ENCODE measurements around the gene IGF2. TPM values are rescaled to one million over a fixed set of nuclear protein-coding genes. Genes with fewer than 3 reads are reported as not detected.

The IGF2 gene
- polyA plus RNA-seq, 1 donor from 2014 or later = not detected

GRCh38 chr11:2165571-2165970 is 26.4 kb upstream of the IGF2 start:
- Histone ChIP-seq H3K27ac (ENCODE audit: low read length) (no peak overlapping the region), H4K20me1 (ENCODE audit: insufficient read depth) (no peaks in the 10 kb centered on the region), H3K9me2 (ENCODE audit: insufficient read depth, low read length) (no peaks in the 10 kb centered on the region), H3K27me3 (ENCODE audit: insufficient read depth, low read depth, low read length) (no peaks in the 10 kb centered on the region), H3K4me2 (ENCODE audit: low read length) (no peak overlapping the region), H3K9ac (ENCODE audit: low read length) (no peak overlapping the region), H2AFZ (ENCODE audit: low read depth, low read length) (no peak overlapping the region), H3K36me3 (ENCODE audit: insufficient read depth, low read length) (no peaks in the 10 kb centered on the region), H3K79me2 (replicated peaks; ENCODE audit: insufficient read depth, low read length) (no peaks in the 10 kb centered on the region), H3K4me3 (ENCODE audit: low read length) (no peak overlapping the region), H3K9me3 (ENCODE audit: low read length) (no peaks in the 10 kb centered on the region), H3F3A (ENCODE audit: insufficient read depth, low read length, poor library complexity, severe bottlenecking) (no peaks in the 10 kb centered on the region)
- TF ChIP-seq SMC3 (conservative IDR thresholded peaks at IDR 0.05; ENCODE audit: poor library complexity) (no peak), RAD21 (conservative IDR thresholded peaks at IDR 0.05) (no peak), MXI1 (conservative IDR thresholded peaks at IDR 0.05; ENCODE audit: poor library complexity, severe bottlenecking) (no peak), EZH2 (IDR thresholded peaks at IDR 0.05; ENCODE audit: borderline replicate concordance, insufficient read depth, low read length, poor library complexity, severe bottlenecking) (no peak), EP300 (conservative IDR thresholded peaks at IDR 0.05; ENCODE audit: poor library complexity, severe bottlenecking) (no peak), POLR2AphosphoS5 (IDR thresholded peaks at IDR 0.05) (no peak), CTCF (IDR thresholded peaks at IDR 0.05; ENCODE audit: poor library complexity, severe bottlenecking) (no peak)

GRCh38 chr11:2164861-2165555 is 25.8 kb upstream of the IGF2 start:
- Histone ChIP-seq H3K4me3 (ENCODE audit: low read length) (no peak overlapping the region), H3K9me2 (ENCODE audit: insufficient read depth, low read length) (no peaks in the 10 kb centered on the region), H3K27ac (ENCODE audit: low read length) (no peak overlapping the region), H3K27me3 (ENCODE audit: insufficient read depth, low read depth, low read length) (no peaks in the 10 kb centered on the region), H3K36me3 (ENCODE audit: insufficient read depth, low read length) (no peaks in the 10 kb centered on the region), H2AFZ (ENCODE audit: low read depth, low read length) (no peak overlapping the region), H4K20me1 (ENCODE audit: insufficient read depth) (no peaks in the 10 kb centered on the region), H3K9ac (ENCODE audit: low read length) (no peak overlapping the region), H3K4me2 (ENCODE audit: low read length) (no peak overlapping the region), H3K9me3 (ENCODE audit: low read length) (no peaks in the 10 kb centered on the region), H3K79me2 (replicated peaks; ENCODE audit: insufficient read depth, low read length) (no peaks in the 10 kb centered on the region), H3F3A (ENCODE audit: insufficient read depth, low read length, poor library complexity, severe bottlenecking) (no peaks in the 10 kb centered on the region)
- TF ChIP-seq TAF1 (IDR thresholded peaks at IDR 0.05; ENCODE audit: low read depth) (no peak), EP300 (conservative IDR thresholded peaks at IDR 0.05; ENCODE audit: poor library complexity, severe bottlenecking) (no peak), SMC3 (conservative IDR thresholded peaks at IDR 0.05; ENCODE audit: poor library complexity) (no peak)

- no peaks in the 10 kb centered on the region for H3K79me2 ChIP-seq (replicated peaks; ENCODE audit: insufficient read depth, low read length)
- H3K27ac ChIP-seq (ENCODE audit: low read length) = no peak overlapping the region
- H3K36me3 ChIP-seq (ENCODE audit: insufficient read depth, low read length) = no peaks in the 10 kb centered on the region
- no peaks in the 10 kb centered on the region for H3K9me3 ChIP-seq (ENCODE audit: low read length)
- H3K27me3 ChIP-seq (ENCODE audit: insufficient read depth, low read depth, low read length) = no peaks in the 10 kb centered on the region
- H3K4me2 ChIP-seq (ENCODE audit: low read length) = no peak overlapping the region
- H3K9ac ChIP-seq (ENCODE audit: low read length) = no peak overlapping the region
- no peak overlapping the region for H3K4me3 ChIP-seq (ENCODE audit: low read length)
- no peaks in the 10 kb centered on the region for H3K9me2 ChIP-seq (ENCODE audit: insufficient read depth, low read length)
- H3F3A ChIP-seq (ENCODE audit: insufficient read depth, low read length, poor library complexity, severe bottlenecking) = no peaks in the 10 kb centered on the region
- no peak overlapping the region for H2AFZ ChIP-seq (ENCODE audit: low read depth, low read length)
- H4K20me1 ChIP-seq (ENCODE audit: insufficient read depth) = no peaks in the 10 kb centered on the region
- TF ChIP-seq REST (IDR thresholded peaks at IDR 0.05; ENCODE audit: borderline replicate concordance) = no peak
- TF ChIP-seq CTCF (IDR thresholded peaks at IDR 0.05; ENCODE audit: poor library complexity, severe bottlenecking) = no peak
- TF ChIP-seq SMC3 (conservative IDR thresholded peaks at IDR 0.05; ENCODE audit: poor library complexity) = no peak
- TF ChIP-seq RAD21 (conservative IDR thresholded peaks at IDR 0.05) = no peak
Measured at GRCh38 chr11:2164081-2164480, 24.9 kb upstream of the IGF2 start.
